HG02642 (cell line): ENCODE measurements around the gene NDUFA7.
"Not testable (repeated sequence)": the region's sequence is repeated elsewhere in the genome, so short reads cannot be mapped to it uniquely, and the experiment has no call there.

ENCODE experiments used
- ATAC-seq: cut with Tn5 transposase; IDR thresholded peaks from one replicate; pipeline ENCODE4 v1.9.1; 2021; ENCODE audit warnings: mild to moderate bottlenecking; ENCODE audit not compliant: unreplicated experiment, poor library complexity

The NDUFA7 gene

DNA sequence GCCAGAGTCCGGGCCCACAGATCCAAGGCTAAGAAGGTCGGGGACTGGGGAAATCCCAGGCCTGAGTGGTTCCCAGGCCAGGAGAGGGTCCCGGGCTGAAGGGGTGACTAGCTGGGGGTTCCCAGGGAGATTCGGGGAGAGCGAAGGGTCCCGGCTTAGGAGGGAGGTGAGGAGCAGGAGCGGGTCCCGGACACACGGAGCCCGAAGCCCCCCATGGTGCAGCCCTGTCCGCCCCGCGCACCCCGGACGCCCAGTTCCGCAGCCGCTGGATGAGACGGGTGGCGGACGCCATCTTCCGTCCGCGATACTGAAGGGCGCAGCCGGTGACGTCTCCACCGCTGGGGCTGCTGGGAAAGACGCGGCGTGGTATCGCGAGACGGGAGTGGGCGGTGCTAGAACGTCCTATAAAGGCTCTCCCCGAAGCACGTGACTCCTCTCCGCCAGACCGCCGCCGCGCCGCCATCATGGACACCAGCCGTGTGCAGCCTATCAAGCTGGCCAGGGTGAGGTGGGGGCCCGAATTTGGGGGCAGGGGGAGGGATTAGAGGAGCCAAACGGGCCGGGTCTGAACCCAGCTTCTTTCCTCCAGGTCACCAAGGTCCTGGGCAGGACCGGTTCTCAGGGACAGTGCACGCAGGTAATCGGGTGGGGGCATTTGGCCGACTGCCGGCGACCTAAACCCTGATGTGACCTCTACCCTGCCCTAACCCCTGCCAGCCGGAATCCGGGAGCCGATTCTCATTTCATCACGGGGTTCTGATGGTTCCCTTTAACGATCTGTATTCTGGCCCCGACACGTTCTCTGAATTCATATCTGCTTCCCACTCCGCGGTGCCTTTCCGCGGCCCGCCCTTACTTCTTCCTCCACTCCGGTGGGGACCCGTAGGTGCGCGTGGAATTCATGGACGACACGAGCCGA is at the start of gene NDUFA7, which contains the start of gene RPS28:
Gene NDUFA7 (minus strand): TSS at position 309 of the 919 bp plus-strand sequence. CDS start 17 bp downstream, at position 292.
Gene RPS28 (plus strand): TSS at position 430 of the 919 bp plus-strand sequence. CDS start 35 bp downstream, at position 465.
- peak; percentile 92 for ATAC-seq

DNA sequence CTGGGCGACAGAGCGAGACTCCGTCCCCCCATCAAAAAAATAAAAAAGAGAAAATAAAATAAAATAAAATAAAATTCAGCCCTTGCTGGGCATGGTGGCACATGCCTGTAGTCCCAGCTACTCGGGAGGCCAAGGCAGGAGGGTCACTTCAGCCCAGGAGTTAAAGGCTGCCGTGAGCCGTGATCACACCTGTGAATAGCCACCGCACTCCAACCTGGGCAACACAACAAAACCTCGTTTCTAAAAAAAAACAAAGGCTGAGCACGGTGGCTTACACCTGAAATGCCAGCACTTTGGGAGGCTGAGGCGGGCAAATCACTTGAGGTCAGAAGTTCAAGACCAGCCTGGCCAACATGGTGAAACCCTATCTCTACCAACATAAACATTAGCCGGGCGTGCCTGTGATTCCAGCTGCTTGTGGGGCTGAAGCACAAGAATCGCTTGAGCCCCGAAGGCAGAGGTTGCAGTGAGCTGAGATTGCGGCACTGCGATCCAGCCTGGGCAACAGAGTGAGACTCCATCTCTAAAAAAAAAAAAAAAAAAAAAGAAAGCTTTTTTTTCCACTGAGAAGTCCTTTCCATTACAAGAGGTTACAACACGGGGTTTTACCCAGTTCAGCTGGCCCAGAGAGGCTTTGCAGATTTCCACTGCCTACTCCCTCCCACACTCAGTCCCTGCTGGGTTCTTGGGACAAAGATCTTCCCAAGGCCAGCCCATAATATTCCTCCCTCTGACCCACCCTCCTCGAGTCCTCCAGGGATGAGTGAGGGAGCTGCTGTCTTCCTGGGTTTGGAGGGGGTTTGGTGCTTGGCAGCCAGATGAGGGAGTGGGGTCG is 49.2 kb upstream of the NDUFA7 start:
- no peak for ATAC-seq

DNA sequence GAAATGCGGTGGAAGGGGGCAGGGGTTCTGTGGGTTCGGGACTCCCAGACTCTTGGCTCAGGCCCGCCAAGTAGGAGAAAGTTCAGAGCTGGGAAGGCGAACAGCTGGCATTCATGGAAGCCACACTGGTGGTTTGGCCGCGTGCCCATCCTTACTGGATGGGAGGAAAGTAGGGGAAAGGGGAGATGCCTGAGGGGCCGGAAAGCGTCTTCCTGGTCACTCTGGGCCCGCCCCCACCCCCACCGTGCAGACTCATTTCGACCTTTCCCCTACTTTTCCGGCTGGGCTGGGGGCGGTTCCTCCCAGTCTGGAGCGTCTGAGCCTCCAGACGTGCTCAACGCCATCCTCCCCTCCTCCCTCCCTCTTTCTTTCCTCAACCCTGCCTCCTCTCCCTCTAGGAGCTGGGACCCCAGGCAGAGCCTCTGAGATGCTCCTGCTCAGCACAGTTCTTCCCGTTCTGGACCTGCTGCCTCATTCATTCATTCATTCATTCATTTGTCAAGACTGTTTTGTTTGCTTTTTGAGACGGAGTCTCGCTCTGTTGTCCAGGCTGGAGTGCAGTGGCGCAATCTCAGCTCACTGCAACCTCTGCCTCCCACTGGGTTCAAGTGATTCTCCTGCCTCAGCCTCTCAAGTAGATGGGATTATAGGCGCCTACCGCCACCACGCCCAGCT is 46.3 kb upstream of the NDUFA7 start:
- ATAC-seq = no peak

DNA sequence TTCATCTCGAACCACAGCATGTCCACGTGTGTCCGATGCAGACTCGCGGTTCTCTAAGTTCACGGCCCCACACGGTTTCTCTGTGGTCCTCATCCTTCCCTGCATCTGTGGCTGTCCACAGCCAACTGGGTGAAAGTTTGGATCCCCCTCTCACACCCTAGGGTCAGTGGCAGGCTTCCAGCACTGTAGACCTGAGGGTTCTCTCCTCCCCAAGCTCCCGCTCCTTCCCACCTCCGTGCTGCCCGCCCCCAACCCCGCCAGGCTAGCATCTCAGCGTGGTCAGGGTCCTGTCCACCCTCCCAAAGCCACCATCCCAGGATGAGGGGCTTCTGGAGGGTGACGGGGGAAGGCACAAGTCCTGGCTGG is 45.8 kb upstream of the NDUFA7 start:
- no peak for ATAC-seq

DNA sequence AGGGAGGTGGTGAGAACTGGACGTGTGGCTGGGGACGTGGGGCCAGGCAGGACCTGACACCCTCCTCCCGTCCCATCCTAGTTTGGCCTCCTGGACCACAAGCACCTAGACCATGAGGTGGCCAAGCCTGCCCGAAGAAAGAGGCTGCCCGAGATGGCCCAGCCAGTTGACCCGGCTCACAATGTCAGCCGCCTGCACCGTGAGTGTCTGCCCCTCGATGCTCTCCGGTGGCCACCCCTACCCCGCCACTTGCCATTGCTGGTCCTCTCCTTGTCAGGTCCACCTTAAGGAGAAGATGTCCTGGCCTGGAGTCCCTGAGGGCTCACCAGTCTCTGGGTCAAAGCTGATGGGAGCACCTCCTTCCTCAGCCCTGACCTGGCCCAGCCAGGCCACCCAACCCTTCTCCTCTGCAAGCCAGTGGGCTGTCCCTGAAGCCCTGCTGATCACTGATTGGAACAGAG is 45.0 kb upstream of the NDUFA7 start:
- no peak for ATAC-seq

DNA sequence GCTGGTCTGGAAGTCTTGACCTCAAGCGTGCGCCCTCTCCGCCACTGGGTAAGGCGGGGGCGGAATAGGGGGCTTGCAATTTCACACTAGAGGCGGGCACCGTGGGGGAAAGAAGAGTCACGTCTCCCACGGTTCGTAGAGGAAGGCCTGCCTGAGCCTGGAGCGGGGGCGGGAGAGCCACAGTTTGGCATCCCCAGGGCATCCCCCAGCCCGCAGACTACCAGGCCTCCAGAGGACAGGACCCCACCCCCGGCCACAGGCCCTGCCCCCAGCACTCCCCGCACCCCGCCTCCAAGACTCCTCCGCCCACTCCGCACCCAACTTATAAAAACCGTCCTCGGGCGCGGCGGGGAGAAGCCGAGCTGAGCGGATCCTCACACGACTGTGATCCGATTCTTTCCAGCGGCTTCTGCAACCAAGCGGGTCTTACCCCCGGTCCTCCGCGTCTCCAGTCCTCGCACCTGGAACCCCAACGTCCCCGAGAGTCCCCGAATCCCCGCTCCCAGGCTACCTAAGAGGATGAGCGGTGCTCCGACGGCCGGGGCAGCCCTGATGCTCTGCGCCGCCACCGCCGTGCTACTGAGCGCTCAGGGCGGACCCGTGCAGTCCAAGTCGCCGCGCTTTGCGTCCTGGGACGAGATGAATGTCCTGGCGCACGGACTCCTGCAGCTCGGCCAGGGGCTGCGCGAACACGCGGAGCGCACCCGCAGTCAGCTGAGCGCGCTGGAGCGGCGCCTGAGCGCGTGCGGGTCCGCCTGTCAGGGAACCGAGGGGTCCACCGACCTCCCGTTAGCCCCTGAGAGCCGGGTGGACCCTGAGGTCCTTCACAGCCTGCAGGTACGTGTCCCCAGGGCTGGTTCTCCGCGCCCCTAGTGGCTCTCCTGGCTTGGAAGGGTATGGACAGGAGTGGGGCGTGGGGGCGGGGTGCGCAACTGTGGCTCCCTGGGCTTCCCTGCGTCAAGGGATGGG is 42.9 kb upstream of the NDUFA7 start, which contains the start of gene ANGPTL4:
Gene ANGPTL4 (plus strand): TSS at position 353 of the 969 bp plus-strand sequence. CDS start 167 bp downstream, at position 520.
- no peak for ATAC-seq

DNA sequence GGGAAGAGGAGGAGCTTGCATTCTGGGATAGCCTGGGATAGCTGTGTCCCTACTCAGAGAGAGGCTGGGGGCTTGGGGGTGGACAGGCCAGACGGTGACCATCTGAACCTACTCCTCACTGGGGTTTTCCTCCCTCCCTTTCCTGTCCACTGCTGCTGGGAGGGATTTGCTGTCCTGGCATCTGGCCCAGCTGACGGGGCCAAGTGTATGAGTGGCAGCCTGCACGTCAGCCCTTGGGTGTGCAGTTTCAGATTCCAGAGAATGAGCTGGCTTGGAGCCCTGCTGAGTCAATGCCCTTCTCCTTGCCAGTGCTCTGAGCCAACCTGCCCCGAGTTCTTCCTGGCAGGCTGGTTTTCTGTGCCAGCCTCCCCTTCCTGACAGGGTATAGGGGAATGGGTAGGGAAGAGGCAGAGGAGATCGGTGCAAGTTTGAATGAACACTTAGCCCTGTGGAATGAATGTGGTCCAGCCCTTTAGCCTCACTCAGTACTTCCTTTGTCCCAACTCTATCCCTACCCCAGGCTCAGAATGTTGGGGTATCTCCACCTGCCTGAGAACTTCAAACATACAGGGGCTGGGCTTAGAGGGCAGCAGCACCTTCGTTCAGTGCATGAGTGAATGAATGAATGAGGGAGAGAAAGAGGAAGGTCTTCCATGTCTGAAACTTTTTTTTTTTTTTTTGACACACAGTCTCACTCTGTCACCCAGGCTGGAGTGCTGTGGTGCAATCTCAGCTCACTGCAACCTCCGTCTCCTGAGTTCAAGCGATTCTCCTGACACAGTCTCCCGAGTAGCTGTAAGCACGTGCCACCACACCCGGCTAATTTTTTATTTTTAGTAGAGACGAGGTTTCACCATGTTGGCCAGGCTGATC is 41.0 kb upstream of the NDUFA7 start:
- no peak for ATAC-seq

DNA sequence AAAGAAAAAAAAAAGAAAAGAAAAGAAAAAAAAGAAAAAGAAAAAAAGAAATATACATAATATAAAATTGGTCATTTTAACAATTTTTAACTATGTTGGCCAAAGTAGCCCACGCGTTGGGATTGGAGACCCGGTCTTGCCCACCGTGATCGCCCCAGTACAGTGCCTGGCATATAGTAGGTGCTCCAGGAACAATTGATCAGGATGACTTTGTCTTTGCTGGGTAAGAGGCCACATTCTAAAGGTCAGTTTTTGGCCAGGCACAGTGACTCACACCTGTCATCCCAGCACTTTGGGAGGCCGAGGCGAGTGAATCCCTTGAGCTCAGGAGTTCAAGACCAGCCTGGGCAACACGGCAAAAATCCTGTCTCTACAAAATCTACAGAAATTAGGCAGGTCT is 39.0 kb upstream of the NDUFA7 start:
- ATAC-seq = no peak

DNA sequence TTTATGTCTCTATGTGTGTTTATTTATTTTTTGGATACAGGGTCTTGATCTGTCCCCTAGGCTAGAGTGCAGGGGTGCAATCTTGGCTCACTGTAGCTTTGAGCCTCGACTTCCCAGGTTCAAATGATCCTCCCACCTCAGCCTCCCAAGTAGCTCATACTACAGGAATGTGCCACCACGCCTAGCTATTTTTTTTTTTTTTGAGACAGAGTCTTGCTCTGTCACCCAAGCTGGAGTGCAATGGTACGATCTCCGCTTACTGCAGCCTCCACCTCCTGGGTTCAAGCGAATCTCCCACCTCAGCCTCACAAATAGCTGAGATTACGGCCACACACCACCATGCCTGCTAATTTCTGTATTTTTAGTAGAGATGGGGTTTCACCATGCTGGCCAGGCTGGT is 37.8 kb upstream of the NDUFA7 start:
- no peak for ATAC-seq

DNA sequence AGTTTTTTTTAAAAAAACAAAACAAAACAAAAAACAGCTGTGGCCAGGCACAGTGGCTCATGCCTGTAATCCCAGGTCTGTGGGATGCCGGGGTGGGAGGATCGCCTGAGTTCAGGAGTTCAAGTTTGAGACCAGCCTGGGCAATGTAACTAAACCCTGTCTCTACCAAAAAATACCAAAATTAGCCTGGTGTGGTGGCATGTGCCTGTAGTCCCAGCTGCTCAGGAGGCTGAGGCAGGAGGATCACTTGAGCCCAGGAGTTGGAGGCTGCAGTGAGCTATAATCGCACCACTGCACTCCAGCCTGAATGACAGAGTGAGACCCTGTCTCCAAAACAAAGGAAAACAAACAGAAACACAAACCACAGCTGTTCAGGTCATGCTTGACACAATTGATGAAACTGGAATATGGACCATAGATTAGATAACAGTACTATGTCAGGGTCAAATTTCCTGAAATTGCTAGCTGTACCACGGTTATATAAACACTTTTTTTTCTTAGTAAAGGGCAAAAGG is 35.9 kb upstream of the NDUFA7 start:
- no peak for ATAC-seq

DNA sequence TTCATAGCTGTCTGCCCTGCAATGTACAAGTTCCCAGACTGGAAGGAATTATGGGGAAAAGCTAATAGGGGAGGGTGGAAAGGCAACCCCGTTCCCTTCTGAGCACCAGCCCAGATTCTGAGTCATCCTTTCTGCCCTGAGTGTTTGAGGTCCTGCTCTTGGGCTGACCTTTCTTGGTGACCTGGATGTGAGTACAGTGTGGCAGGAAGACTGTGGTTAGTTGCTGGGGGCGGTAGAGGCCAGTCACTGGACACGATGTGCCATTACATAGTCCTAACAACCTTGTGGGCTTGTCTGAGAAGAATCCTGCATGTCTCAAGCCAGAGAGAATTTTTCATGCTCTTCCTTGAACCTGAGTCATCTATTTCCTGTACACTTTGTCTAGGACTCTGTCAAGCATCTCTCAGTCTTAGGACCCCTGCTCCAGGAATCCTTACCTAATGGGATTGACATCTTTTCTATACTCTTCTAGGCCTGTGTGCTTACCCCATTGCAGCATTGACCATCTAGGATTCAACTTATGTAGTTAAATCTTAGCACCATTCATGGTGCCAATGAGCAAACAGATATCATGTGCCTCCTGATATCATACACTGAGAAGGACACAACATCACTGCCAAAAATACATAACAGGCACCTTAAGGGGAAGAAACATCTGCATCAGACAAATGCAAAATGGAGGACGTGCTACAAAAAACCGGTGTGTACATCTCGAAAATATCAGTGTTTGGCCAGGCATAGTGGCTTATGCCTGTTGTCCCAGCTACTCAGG is 34.6 kb upstream of the NDUFA7 start:
- ATAC-seq = no peak

DNA sequence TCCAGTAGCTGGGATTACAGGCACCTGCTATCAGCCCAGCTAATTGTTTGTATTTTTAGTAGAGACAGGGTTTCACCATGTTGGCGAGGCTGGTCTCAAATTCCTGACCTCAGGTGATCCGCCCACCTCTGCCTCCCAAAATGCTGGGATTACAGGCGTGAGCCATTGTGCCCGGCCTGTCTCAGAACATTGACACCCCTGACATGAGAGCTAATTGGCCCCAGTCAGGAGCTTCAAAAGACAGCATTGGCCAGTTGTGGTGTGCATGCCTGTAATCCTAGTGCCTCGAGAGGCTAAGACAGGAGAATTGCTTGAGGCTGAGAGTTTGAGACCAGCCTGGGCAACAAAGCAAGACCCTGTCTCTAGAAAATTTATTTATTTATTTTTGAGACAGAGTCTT is 31.7 kb upstream of the NDUFA7 start:
- not testable (repeated sequence) for ATAC-seq

DNA sequence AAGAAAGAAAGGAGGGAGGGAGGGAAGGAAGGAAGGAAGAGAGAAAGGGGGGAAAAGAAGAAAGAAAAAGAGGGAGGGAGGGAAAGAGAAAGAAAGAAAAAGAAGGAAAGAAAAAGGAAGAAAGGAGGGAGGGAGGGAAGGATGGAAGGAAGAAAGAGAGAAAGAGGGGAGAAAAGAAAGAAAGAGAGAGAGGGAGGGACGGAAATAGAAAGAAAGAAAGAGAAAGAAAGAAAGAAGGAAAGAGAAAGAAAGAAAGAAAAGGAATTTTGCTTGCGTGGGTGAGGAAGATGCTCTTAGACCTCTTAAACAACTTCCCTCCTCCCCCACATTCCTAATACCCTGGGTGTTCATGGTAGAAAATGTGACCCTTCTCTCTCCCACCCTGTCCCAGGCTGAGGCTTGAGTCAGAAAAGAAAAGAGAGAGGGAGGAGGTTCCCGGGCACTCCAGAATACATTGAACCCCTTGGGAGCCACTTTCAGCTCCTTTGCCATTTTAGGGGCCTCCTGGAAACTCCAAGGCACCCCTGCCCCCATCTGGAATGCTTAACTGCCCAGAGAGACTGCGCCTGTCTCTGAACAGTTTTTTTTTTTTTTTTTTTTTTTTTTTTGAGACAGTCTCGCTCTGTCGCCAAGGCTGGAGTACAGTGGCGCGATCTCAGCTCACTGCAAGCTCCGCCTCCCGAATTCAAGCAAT is 31.1 kb upstream of the NDUFA7 start:
- ATAC-seq = no peak

DNA sequence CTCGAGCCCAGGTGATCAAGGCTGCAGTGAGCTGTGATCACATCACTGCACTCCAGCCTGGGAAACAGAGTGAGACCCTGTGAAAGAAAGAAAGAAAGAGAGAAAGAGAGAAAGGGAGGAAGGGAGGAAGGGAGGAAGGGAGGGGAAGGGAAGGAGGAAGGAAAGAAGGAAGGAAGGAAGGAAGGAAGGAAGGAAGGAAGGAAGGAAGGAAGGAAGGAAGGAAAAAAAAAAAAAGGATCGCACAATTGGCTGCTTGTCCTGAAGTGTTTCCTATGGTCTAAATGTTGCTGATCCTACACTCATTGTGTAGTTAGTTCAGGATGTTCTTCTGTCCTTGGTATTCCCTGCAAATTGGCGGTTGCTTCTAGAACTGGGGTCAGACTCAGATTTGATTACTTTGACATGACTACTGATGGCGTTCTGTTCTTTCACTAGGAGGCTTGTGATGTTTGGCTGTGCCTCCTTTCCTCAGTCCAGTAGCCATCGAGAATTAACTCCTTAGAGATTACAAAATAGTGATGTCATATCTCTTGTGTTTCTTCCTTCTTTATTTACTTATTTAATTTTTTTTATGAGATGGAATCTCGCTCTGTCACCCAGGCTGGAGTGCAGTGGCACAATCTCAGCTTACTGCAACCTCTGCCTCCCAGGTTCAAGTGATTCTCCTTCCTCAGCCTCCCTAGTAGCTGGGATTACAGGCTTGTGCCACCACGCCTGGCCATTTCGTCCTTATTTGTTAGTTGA is 28.6 kb upstream of the NDUFA7 start:
- not testable (repeated sequence) for ATAC-seq

DNA sequence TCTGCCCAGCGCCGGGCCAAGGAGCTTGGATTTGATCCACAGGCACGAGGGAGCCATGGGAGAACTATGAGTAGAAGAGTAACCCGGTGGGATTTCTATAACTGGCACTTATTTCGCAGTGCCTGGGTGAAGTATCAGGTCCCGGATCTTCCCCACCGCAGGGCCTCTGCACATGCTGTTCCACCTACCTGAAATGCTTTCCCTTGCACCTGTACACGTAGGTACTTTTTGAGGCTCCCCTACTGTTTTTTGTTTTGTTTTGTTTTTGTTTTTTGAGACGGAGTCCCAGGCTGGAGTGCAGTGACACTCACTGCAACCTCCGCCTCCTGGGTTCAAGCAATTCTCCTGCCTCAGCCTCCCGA is 22.3 kb upstream of the NDUFA7 start:
- no peak for ATAC-seq
